HEK293 (cell line): ENCODE data around the gene NPTX1.

ENCODE experiments used
- CTCF ChIA-PET: fragments of 350-600 bp; formaldehyde crosslinking; extraction: SDS; loops from one replicate; lab custom pipeline; 2021; ENCODE audit warnings: antibody characterized with exemption; lab: Yijun Ruan, JAX
- POLR2A ChIA-PET: fragments of 300-600 bp; formaldehyde crosslinking; extraction: SDS; loops from one replicate; lab custom pipeline; 2020; ENCODE audit warnings: antibody characterized with exemption, inconsistent platforms; lab: Yijun Ruan, JAX
- H3K27ac ChIP-seq: fragments of 200-500 bp; sonication (Bioruptor generic); 2 replicates; pipeline ENCODE4 v1.5.1; 2014; ENCODE audit warnings: low read depth, low read length, control low read depth, inconsistent platforms; ENCODE audit errors: extremely low read depth
- H3K36me3 ChIP-seq, 2 experiments: fragments of 200-500 bp in 1 of 2; sonication (Bioruptor generic) in 1 of 2; 1 replicate in 1 of 2; 2 replicates in 1 of 2; pipeline ENCODE4 v1.5.1; 2014 to 2017; ENCODE audit warnings: inconsistent platforms in 2 of 2, low read length in 2 of 2; ENCODE audit not compliant: control insufficient read depth in 2 of 2, insufficient read depth in 1 of 2
- H3K4me1 ChIP-seq: fragments of 200-500 bp; sonication (Bioruptor generic); 2 replicates; pipeline ENCODE4 v1.5.1; 2014; ENCODE audit warnings: mild to moderate bottlenecking, low read length, inconsistent platforms; ENCODE audit not compliant: control insufficient read depth, insufficient read depth
- H3K4me3 ChIP-seq: 2 replicates; pipeline ENCODE4 v1.5.1; 2011; ENCODE audit warnings: low read depth, mild to moderate bottlenecking, control low read depth, low read length, moderate library complexity
- H3K9me3 ChIP-seq: fragments of 200-500 bp; sonication (Bioruptor generic); 2 replicates; pipeline ENCODE4 v1.5.1; 2014; ENCODE audit warnings: low read depth, low read length, inconsistent platforms; ENCODE audit not compliant: control insufficient read depth, insufficient read depth
- BCL6B ChIP-seq: fragments of 450-650 bp; formaldehyde crosslinking; IDR thresholded peaks from 2 replicates; pipeline ENCODE4 v1.5.1; 2017; ENCODE audit warnings: missing biosample characterization, missing genetic modification characterization
- HOXD13 ChIP-seq: sonication (generic); formaldehyde crosslinking; IDR thresholded peaks from 2 replicates; pipeline ENCODE4 v1.8.0; 2022; ENCODE audit warnings: missing genetic modification reagents, borderline replicate concordance
- MZF1 ChIP-seq: fragments of 450-650 bp; formaldehyde crosslinking; IDR thresholded peaks from 2 replicates; pipeline ENCODE4 v1.5.1; 2017; ENCODE audit warnings: missing biosample characterization, missing genetic modification characterization, borderline replicate concordance
- SETDB1 ChIP-seq: IDR thresholded peaks from one replicate; pipeline ENCODE4 v1.6.1; 2017; ENCODE audit warnings: mild to moderate bottlenecking, low read length, moderate library complexity, mixed read lengths; ENCODE audit not compliant: insufficient read length
- SP3 ChIP-seq: fragments of 450-650 bp; formaldehyde crosslinking; IDR thresholded peaks from 2 replicates; pipeline ENCODE4 v1.5.1; 2016; ENCODE audit warnings: missing biosample characterization, missing genetic modification characterization
- TCF7L2 ChIP-seq: IDR thresholded peaks from 2 replicates; pipeline ENCODE4 v1.6.1; 2011; ENCODE audit warnings: low read depth, mild to moderate bottlenecking, inconsistent platforms, low read length, moderate library complexity, borderline replicate concordance
- ZBTB26 ChIP-seq: fragments of 450-650 bp; formaldehyde crosslinking; optimal IDR thresholded peaks from 2 replicates; pipeline ENCODE3; 2016; ENCODE audit warnings: missing biosample characterization, mild to moderate bottlenecking, missing genetic modification characterization
- ZNF169 ChIP-seq: fragments of 450-650 bp; formaldehyde crosslinking; IDR thresholded peaks from 2 replicates; pipeline ENCODE4 v1.5.1; 2016; ENCODE audit warnings: missing biosample characterization, missing genetic modification characterization
- ZNF26 ChIP-seq: fragments of 450-650 bp; formaldehyde crosslinking; IDR thresholded peaks from 2 replicates; pipeline ENCODE4 v1.5.1; 2016; ENCODE audit warnings: missing biosample characterization, missing genetic modification characterization
- ZNF433 ChIP-seq: fragments of 450-650 bp; formaldehyde crosslinking; IDR thresholded peaks from 2 replicates; pipeline ENCODE4 v1.5.1; 2016; ENCODE audit warnings: missing biosample characterization, missing genetic modification characterization, low read depth
- ZNF473 ChIP-seq: fragments of 450-650 bp; formaldehyde crosslinking; IDR thresholded peaks from 2 replicates; pipeline ENCODE4 v1.5.1; 2017; ENCODE audit warnings: missing biosample characterization, missing genetic modification characterization
- ZNF560 ChIP-seq: fragments of 450-650 bp; formaldehyde crosslinking; IDR thresholded peaks from 2 replicates; pipeline ENCODE4 v1.5.1; 2017; ENCODE audit warnings: missing biosample characterization, missing genetic modification characterization, borderline replicate concordance
- ZNF645 ChIP-seq: fragments of 450-650 bp; formaldehyde crosslinking; IDR thresholded peaks from 2 replicates; pipeline ENCODE4; 2016; ENCODE audit warnings: missing biosample characterization, missing genetic modification characterization
- ZNF677 ChIP-seq: fragments of 450-650 bp; IDR thresholded peaks from 2 replicates; pipeline ENCODE4 v1.5.0; 2018; ENCODE audit warnings: missing biosample characterization, mild to moderate bottlenecking, missing genetic modification characterization, moderate library complexity
- ZNF692 ChIP-seq: fragments of 450-650 bp; formaldehyde crosslinking; IDR thresholded peaks from 2 replicates; pipeline ENCODE4 v1.5.1; 2016; ENCODE audit warnings: missing biosample characterization, missing genetic modification characterization
- ZSCAN5A ChIP-seq: fragments of 450-650 bp; formaldehyde crosslinking; IDR thresholded peaks from 2 replicates; pipeline ENCODE4 v1.5.1; 2016; ENCODE audit warnings: missing biosample characterization, missing genetic modification characterization

The NPTX1 gene

GRCh38 chr17:80468242-80468641 lies 8.2 kb downstream of the NPTX1 start (continued):
- TF ChIP-seq ZNF645 (tag by site-specific recombination) (no peak), ZNF26 (tag by site-specific recombination) (no peak), ZNF677 (tag by site-specific recombination) (no peak), BCL6B (tag by site-specific recombination) (no peak), ZNF169 (tag by site-specific recombination) (no peak), TCF7L2 (no peak), MZF1 (tag by site-specific recombination) (no peak), ZNF692 (no peak), ZBTB26 (tag by site-specific recombination) (no peak), ZNF560 (tag by site-specific recombination) (no peak)

GRCh38 chr17:80466188-80466705 lies 10.2 kb downstream of the NPTX1 start:
- POLR2A ChIA-PET = interaction anchor here (0.6 to 4.2 kb wide), 2 partner anchors 12 to 985 kb away, joined by 4 to 43 read pairs; no protein-coding TSS in a partner anchor
- H3K27ac ChIP-seq = no peak overlapping the region
- CTCF ChIA-PET = no interaction called here

More at GRCh38 chr17:80466188-80466705, 10.2 kb downstream of the NPTX1 start:
- no peak for TF ChIP-seq ZNF692
- TF ChIP-seq ZSCAN5A (tag by site-specific recombination) = no peak
- TF ChIP-seq ZNF473 (tag by site-specific recombination) = no peak
- no peak for TF ChIP-seq SETDB1
- no peak for TF ChIP-seq SP3 (tag by site-specific recombination)
- no peak for TF ChIP-seq ZNF433
- TF ChIP-seq HOXD13 (CRISPR knock-in tag) = no peak
- TF ChIP-seq, all 188 proteins: peak for 0
- H3K9me3 ChIP-seq = no peaks in the 10 kb centered on the region
- H3K36me3 ChIP-seq = peaks cover 11 to 45% of the 10 kb centered on the region in 2 experiments
- no peaks in the 10 kb centered on the region for H3K4me1 ChIP-seq
- no peak overlapping the region for H3K4me3 ChIP-seq
